Right renal pelvis (tissue), 4 donors: ENCODE measurements around the gene IRAK1. TPM values are rescaled to one million over a fixed set of nuclear protein-coding genes. Genes with fewer than 3 reads are reported as not detected.
A peak's percentile ranks its signal among the peaks of the same experiment; 100 is the strongest.

ENCODE experiments used
- DNase-seq, 4 donors: peaks; one replicate each; pipeline ENCODE4 v3.0.0-alpha.2; 2013; ENCODE audit warnings: low read depth in 4 of 4, low spot score in 3 of 4, missing footprints in 1 of 4
- polyA plus RNA-seq, 4 donors: library from polyadenylated mRNA; unstranded; fragments of 120-200 nt; gene quantifications; one replicate each; pipeline ENCODE4 v1.2.1, GENCODE V29; 2013; ENCODE audit not compliant: insufficient read length in 4 of 4

Gene IRAK1
- polyA plus RNA-seq = 10 to 100 TPM; 48.4 to 62.2 (median 51.7) TPM

DNA sequence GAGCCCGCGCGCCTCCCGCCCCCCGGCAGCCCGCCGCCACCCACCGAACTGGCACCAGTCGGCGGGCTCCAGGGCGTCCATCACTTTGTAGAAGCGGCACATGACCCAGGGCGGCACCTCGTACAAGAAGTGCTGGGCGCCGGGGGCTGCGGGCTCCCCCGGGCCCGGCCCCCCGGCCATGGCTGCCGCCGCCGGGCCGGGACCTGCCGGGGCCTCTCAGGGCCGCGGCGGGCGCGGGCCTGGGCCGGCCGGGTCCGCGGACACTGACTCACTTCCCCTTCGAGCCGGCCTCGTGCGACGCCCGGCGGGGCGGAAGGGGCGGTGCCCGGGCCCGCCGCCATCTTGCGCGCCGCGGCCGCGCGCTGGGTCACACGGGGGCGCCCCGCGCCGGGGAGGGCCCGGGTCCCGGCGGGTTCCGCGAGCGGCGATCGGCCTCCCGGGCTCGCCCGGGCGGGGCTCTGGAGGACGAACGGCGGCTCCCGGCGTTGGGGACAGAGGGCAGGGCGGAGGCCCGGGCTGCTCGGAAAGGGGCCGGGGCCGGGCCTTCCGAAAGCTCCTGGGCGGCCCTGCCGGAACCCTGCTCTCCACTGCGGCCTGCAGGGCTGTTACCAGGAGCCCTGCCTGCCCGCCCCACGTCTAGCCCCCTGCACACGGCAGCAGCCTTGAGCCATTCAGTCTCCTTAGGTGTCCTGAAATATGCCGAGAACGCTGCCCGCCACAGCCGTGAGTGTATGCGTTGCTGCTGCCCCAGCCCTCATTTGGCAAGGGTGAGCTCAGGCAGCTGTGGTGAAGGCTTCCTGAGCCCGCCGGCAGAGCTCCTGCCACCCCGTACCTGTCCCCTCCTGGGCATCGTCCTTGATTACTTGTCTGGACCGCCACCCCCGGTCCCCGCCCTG lies at the start of gene IRAK1:
Gene IRAK1 (minus strand): TSS at position 270 of the 896 bp plus-strand sequence. CDS start 90 bp downstream, at position 180.
- no peak for DNase-seq

DNA sequence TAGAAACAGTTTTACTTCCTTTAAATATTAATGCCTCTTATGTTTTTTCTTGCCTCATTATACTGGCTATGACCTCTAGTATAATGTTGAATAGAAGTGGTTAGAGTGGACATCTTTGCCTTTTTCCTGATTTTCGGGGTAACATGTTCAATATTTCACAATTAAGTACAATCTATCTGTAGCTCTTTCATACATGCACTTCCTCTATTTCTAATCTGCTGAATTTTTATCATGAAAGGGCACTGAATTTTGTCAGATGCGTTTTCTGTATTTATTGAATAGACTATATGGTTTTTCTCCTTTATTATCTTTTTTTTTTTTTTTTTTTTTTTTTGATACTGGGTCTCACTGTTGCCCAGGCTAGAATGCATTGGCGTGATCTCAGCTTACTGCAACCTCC lies 48.9 kb upstream of the IRAK1 start:
- DNase-seq = no peak

DNA sequence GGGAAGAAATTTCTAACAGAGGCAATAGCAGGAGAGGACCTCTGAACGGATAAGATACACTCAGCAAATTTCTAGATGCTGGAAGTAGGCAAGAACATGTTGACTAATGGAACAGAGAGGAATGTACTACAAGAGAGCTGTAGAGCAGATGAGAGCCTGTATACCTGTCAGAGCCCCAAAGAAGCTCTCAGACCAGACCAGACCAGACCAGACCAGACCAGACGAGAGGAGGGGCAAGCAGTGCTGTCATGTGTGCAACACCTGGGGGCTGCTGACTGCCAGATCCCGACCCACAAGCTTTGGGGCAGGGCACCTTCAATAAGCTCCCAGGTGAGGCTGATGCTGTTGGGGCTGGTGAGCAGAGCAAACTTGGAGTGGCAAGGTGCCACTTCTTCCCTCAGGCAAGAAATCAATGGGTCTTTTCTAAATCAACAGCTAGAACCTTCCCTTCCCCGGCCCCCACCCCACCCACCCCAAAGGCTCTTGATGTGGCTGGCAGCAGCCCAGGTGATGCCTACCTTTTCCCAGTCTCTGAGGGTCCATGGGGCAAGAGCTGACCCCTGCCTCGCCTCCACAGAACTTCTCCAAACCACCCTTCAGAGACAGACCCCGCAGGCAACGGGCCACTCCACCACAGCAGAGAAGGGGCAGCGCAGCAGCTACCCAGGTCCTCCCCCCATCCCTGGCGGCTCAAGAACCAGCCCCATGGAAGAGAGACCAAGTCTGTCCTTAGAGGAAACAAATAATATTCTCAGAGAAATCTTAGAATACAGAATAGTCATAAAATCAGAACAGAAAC lies 45.1 kb upstream of the IRAK1 start:
- DNase-seq = no peak

DNA sequence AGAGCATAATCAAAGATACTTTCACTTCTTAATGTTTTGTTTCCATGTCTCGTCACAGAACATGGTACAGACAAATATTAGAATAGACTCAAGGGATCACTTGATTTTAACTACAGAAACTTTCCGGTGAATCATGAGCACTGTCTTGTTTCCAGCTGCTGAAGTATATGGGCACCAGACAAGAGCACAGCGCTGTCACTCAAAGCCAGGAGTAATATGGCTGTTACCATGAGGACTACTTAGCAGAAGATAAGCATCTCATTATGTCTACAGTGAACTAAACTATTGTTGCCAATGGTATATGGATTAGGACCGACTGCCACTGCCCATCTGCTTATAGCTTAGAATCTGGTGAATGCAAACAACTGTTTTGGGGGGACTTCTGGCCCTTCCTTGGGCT lies 43.5 kb upstream of the IRAK1 start:
- DNase-seq = no peak

DNA sequence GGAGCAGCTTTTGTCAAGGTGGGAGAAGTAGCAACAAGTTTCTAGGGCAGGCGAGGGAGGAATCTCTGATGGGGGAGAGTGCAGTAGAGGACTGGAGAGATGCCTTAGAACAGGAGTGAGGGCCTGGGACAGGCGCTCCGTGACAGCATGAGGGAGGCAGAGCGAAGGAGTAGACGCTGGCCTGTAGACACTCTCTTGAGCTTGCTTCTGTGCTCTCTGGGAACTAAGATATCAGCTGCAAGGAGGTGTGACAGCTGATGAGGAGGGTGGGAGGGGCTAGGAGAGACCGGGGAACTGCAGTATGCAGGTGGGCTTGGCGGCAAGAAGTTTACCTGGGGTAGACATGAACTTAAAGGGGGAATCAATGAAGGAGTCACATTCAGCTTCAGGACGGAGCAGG lies 42.1 kb upstream of the IRAK1 start:
- no peak for DNase-seq

DNA sequence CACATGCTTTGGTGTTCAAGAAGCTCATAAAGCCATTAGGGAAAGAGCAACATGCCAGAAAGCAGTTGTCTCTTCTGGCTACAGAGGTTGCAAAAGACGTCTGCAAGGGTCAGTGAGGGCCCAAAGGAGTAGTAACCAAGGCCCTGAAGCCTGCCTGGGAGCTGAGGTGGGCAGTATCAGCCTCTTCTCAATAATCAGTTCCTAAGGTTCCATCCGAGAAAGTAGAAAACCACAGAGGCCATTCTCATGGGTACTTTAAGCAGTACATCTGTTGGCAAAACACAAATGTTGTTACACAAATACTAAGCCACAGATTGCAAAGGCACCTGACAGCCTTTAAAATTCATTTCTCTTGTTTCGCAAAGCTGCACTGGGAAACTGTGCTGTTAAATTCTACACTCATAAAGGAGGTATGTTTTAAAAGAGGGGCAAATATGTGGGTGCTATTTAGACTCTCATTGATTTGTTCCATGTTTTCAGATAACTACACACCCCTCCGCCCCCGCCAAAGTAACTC lies 40.1 kb upstream of the IRAK1 start:
- DNase-seq = no peak

DNA sequence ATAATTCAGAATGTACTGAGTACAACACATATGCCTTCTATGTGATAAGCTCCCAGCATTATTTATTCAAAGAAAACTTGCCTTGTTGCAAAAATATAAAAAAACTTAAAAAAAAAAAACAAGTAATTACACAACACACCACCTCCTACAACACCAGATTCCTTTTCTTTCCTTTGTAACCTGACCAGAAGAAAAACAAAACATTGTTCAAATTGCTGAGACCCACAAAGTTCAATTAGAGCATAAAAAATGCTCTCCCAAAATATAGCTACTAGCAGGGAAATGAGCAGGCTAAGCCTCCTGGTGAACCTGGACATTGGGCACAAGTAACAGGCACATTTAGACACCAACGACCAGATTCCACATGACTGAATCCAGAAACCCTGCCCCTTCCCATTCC lies 39.5 kb upstream of the IRAK1 start:
- DNase-seq = no peak

DNA sequence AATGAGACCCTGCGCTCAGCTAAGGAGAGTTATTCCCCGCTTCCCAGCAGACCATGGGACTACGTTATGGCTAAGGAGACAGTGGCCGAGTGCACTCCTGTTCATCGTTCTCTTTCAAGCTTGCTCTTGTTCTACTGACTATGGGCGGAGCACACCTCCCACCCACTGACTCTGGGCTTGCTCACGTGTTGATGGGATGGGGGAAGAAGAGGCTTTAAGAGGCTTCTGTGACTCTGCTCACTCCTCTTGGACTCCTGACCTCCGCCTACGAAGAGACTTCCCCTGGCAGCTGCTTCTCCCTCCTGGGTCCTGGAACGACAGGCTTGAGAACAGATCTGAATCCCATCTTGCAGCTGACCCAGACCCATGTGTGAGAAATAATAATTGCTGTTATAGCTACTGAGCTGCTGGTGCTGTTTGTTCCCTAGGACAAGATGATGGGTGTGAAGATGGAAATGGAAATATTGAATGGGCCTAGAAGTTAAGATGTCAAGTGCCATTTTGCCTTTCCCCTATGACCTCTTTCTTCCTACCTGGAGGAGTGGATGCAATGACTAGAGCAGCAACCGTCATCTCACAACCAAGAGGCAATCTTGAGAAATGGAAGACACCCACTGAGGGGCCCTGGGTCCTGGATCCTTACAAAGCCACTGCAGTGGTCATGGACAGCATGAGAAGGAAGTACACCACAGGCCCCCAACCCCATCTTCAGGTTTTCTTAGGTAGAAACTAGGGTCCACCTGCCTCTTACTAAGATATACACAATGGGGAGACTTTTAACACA lies 38.7 kb upstream of the IRAK1 start:
- DNase-seq = no peak

DNA sequence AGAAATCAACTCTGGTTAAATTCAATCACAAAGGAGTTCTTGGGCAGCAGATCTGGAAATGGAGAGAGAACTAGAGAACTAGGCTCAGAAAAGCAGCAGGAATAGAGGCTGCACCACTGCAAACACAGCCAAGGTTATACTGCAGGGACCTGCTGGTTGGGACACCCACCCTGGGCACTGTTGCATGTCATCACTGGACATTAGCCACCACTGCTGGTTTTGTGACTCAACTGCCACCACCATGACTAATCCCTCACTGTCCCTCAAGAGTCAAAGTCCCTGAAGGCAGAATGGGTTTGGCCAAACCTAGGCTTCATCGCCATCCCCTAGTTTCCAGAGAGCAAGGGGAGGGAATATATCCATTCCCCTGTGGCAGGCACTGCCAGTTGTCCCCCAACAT lies 38.1 kb upstream of the IRAK1 start:
- DNase-seq = no peak

DNA sequence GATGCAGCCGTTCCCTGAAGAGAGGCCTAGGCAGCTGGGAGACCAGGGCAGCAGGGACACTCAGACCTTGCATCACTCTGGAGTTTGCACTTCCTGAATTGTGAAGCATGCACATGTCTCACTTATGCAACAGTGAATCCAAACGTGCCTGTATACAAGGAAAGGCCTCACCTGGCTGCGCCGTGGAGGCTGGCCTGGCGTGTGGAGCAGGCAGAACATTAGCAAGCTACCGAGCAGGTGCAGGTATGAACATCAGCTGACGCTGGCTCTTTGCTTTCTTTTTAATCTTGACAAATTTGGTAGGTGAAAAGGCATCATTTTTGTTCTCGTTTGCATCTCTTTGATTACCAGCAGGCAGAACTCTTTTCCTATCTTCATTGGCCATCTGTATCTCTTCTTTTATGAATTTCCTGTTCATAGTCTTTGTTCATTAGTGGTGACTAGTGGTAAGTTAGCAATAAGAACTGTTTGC lies 37.1 kb upstream of the IRAK1 start:
- no peak for DNase-seq

DNA sequence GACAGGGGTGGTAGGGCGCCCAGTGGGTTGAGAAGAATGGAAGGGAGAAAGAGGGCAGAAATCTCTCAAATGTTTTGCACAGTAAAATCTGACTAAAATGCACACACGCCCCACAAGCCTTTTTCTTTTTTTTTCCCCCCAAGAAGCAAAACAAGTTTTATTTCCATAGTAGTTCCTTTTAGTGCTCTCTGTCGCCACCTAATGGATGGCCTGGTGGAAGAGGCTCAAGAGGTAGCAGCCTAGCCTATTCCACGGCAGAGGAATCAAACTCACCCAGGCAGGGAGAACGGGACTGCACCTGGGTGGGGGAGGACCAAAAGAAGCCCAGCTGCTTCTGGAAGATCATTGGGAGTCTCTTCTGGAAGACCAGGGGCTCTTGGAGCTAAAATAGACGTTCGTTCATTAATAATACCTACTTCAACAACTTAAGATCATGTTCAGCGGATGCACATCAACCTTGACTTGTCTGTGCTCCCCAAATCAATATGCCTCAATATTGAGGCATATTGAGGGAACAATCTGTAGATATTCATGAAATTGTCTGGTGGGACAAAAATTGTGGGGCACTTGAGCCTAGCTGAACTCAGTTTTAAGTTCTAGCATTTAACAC lies 31.6 kb upstream of the IRAK1 start:
- DNase-seq = peak; percentile 25 to 55 (median 52)

DNA sequence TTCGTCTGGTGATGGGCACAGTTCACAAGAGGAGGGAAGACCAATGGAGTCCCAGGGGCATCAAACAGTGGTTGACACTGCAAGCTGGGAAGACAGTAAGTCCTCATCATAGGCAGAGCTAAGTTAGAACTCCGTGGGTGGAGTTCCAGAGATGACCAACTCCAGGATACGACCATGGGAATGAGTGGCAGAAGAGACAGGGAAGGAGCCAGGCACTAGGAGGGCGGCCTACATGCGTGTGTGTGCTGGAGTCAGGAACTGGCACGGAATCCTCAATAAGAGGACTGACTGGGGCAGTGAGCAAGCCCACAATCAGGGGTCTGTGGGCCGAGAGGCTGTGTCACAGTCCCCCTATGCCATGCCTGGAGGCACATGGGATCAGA lies 30.4 kb upstream of the IRAK1 start:
- DNase-seq = no peak

DNA sequence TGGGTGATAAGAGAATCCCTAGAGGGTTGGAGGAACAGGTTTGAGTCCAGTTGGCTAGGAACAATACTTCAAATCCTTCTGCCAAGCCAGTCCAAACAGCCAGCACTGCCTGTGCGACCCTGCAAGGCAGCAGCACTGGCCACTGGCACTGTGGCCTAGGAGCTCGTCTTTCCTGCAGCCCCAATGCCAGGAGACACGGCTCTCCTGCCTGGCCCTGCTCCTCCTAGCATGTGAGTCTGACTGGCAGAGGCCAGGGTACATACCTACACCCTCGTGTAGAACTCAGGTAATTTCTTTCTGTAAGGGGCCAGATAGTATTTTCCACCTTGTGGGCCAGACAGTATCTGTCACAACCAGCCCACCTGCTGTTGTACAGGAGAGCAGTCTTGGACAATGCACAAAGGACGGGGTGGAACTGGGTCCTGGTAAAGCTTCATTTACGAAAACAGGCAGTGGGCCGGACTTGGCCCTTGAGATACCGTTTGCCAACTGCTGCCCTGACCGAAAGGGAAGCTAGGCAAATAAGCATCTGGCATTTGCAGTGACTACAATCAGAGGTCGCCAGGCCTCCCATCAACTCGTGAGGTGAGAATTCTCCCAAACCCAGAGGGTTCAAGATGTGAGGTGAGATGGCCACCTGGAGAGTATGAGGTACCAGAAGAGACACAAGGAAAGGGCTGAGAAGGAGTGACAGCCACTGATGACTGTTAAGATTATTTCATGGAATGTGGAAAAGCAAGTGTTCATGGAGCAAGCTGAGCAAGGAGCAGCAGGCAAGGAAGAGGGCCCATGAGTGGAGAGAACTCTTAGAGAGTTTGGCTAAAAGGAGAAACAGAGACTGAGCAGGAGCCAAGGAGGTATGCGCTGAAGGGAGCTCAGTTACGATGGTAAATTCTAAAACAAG lies 29.8 kb upstream of the IRAK1 start:
- DNase-seq = no peak

DNA sequence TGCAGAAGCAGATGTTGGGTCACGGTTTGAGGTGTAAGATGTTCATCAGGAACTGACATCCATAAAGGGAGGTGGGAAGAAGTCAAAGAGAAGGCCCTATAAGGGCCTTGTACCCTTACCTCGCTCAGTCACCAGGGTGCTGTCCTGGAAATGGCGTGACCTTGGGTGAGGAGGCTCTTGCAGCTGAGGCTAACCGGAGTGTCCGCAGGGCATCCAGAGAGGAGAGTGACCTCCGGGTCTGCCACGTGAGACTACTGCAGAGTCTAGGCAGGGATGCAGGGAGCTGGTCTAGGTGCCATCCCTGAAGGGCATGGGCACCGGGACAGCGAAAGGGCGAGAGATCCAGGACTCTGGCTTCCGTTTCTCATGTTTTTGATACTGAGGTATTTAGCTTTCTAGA lies 28.7 kb upstream of the IRAK1 start:
- no peak for DNase-seq

DNA sequence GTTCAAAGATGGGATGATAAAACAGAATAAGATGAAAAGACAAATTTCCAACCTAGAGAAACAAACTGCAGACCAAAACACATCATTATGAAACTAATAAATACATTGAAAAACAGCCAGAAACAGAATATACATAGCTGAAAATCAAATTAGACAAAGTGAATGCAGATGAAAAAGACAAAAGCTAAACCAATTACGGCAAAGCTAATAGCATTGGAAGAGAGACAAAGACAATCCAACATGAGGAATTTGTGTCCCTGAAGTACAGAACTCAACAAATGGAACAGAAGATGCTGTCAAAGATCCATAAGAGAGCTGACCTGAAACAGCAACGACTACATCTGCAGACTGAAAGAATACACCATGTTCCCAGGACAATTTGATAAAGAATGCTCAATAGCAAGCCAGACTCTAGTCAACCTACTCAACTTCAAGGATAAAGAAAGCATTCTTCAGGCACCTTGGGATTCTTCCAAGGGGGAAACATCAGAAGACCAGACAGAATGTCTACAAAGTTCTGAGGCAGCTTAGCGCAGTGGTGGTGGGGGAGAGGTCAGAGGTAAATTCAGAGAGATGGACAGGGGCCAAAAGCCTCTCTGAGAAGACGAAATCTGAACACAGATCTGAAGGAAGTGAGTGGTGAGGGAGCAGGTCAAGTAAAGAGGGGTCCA lies 27.4 kb upstream of the IRAK1 start:
- no peak for DNase-seq

DNA sequence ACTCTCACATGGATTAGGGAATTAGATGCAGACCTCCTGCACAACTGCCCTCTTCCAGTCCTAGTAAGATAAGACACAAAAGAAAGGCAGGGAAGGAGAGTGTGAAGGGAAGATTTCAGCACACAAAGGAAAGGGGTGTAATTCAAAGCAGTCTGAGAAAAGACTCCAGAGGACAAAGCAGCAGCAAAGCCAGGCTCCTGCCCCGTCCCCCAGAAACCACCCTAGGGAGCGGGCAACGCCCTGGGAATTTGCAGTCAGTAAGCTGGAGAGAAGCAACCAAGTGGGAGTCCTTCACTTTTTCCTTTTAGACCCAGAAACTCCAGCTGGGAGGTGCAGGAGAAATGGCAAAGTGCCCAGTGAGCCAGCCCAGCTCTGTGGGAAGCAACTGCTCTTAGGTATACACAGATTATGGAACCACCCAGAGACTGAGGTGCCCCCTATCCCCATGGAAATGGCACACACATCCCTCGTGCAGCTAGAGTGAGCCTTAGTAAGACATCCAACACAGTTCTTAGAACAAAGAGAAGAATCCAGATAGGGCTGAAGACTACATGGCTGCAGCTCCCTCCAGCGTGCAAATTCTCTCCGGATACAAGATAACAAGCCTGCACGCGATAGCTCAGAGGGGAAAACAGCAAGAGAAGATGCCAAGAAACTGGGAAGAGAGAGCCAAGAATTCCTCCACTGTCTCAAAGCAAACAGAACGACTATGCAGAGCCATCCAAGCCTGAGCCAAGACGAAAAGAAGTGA lies 26.5 kb upstream of the IRAK1 start:
- peak in 1 of 4 donors; percentile 16 for DNase-seq

DNA sequence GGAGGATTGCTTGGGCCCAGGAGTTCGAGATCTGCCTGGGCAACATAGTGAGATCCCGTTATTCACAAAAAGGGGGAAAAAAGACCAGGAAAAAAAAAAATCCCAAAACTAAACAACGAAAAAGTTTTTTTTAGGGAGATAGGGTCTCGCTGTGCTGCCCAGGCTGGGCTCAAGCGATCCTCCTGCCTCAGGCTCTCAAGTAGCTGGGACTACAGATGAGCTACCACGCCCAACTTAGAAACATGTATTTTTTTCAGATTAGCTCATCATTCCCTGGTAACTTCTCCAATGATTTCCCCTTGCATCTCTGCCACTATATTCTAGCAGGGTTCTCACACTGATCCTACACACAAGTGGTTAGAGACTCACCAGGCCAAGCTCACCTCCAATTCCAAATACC lies 24.4 kb upstream of the IRAK1 start:
- no peak for DNase-seq
